ENCODE data around the gene NHS.

NHS gene

GRCh38 chrX:17374619-17375366 is at the start of gene NHS:
Gene NHS, plus strand, starts transcription at chrX:17375200. Its CDS starts 558 bp downstream, at chrX:17375758.
- DNase-seq (ENCODE audit: low read depth), result no peak

GRCh38 chrX:17328837-17329236 is 46.2 kb upstream of the NHS start:
- DNase-seq (ENCODE audit: low read depth), result no peak

GRCh38 chrX:17336377-17336776 is 38.6 kb upstream of the NHS start:
- no peak for DNase-seq (ENCODE audit: low read depth)

GRCh38 chrX:17355976-17356375 is 19.0 kb upstream of the NHS start:
- no peak for DNase-seq (ENCODE audit: low read depth)

GRCh38 chrX:17359500-17359899 is 15.5 kb upstream of the NHS start:
- DNase-seq (ENCODE audit: low read depth), result no peak

GRCh38 chrX:17361620-17362019 is 13.4 kb upstream of the NHS start:
- no peak for DNase-seq (ENCODE audit: low read depth)

GRCh38 chrX:17368002-17368401 is 7.0 kb upstream of the NHS start:
- no peak for DNase-seq (ENCODE audit: low read depth)

- no peak for DNase-seq (ENCODE audit: low read depth)
Observed at GRCh38 chrX:17369309-17369708, 5.7 kb upstream of the NHS start.

- no peak for DNase-seq (ENCODE audit: low read depth)
Observed at GRCh38 chrX:17370191-17370590, 4.8 kb upstream of the NHS start.

- DNase-seq (ENCODE audit: low read depth), result no peak
Observed at GRCh38 chrX:17372052-17372451, 2.9 kb upstream of the NHS start.

GRCh38 chrX:17373337-17373736 is 1.7 kb upstream of the NHS start:
- DNase-seq (ENCODE audit: low read depth), result no peak

GRCh38 chrX:17375367-17375636 is 302 bp downstream of the NHS start:
- no peak for DNase-seq (ENCODE audit: low read depth)

GRCh38 chrX:17375637-17376430 is 834 bp downstream of the NHS start:
- no peak for DNase-seq (ENCODE audit: low read depth)

- DNase-seq (ENCODE audit: low read depth), result no peak
Observed at GRCh38 chrX:17376431-17377077, 1.6 kb downstream of the NHS start.

GRCh38 chrX:17377091-17377717 is 2.2 kb downstream of the NHS start:
- DNase-seq (ENCODE audit: low read depth), result no peak

GRCh38 chrX:17377795-17378194 is 2.8 kb downstream of the NHS start:
- no peak for DNase-seq (ENCODE audit: low read depth)

- no peak for DNase-seq (ENCODE audit: low read depth)
Observed at GRCh38 chrX:17380221-17380620, 5.2 kb downstream of the NHS start.

GRCh38 chrX:17390419-17390850 is 15.4 kb downstream of the NHS start:
- no peak for DNase-seq (ENCODE audit: low read depth)

- no peak for DNase-seq (ENCODE audit: low read depth)
Observed at GRCh38 chrX:17395154-17395553, 20.2 kb downstream of the NHS start.

GRCh38 chrX:17397074-17397473 is 22.1 kb downstream of the NHS start:
- no peak for DNase-seq (ENCODE audit: low read depth)

GRCh38 chrX:17403189-17403691 is 28.2 kb downstream of the NHS start:
- no peak for DNase-seq (ENCODE audit: low read depth)

GRCh38 chrX:17403972-17404371 is 29.0 kb downstream of the NHS start:
- no peak for DNase-seq (ENCODE audit: low read depth)

All from stimulated activated CD8-positive, alpha-beta memory T cell treated with anti-CD3 and anti-CD28 coated beads, Interleukin-12 subunit alpha, Interleukin-12 subunit beta, amount 100 ng/mL, for 4 hours (primary cell).